ENCODE data around the gene ADPRS.

Gene ADPRS

GRCh38 chr1:36111151-36111550 lies 22.5 kb downstream of the ADPRS start:
- no peak for DNase-seq

- DNase-seq = no peak
Measured at GRCh38 chr1:36112823-36113222, 24.1 kb downstream of the ADPRS start.

- no peak for DNase-seq
Measured at GRCh38 chr1:36114371-36114770, 25.7 kb downstream of the ADPRS start.

DNA sequence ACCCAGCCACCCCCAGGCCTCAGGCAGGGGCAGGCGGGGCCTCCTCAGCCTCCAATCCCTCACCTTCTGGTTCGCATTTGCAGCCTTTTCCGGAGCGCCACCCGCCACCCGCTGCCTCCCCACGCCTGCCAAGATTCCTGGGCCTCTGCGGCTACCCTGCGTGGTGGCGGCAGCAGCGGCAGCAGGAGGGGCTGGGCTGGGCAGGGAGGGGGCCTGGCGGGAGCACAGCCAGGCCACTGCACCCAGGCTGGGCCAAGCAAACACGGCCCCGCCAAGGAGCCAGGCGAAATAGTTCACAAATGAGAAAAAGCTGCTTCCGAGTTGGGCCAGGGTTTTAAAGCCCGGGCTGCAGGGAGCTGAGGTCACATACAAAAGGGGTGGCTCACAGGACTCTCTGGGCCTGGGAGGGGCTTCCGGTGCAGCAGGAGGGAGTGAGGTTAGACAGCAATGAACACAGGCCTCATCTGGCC lies 26.5 kb downstream of the ADPRS start:
- no peak for DNase-seq

- no peak for DNase-seq
Measured at GRCh38 chr1:36115931-36116330, 27.2 kb downstream of the ADPRS start.

DNA sequence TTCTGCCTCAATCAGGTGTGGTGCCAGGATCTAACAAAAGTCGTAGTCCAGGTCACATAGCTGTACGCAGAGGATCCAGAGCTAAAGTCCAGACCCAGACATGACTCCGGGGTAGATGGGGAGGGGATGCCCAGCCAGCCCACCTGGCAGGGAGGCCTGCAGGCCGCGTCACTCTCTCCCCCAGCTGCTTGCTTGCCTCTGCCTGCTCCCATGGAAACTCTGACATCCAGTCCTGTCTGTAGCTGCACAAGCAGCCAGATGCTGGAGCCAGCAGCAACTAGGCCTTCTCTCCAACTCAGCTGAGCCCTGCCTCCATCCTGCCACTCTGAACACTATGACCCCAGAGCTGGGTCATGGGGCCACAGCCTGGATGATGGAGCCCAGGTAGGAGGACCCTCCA lies 28.2 kb downstream of the ADPRS start:
- no peak for DNase-seq

DNA sequence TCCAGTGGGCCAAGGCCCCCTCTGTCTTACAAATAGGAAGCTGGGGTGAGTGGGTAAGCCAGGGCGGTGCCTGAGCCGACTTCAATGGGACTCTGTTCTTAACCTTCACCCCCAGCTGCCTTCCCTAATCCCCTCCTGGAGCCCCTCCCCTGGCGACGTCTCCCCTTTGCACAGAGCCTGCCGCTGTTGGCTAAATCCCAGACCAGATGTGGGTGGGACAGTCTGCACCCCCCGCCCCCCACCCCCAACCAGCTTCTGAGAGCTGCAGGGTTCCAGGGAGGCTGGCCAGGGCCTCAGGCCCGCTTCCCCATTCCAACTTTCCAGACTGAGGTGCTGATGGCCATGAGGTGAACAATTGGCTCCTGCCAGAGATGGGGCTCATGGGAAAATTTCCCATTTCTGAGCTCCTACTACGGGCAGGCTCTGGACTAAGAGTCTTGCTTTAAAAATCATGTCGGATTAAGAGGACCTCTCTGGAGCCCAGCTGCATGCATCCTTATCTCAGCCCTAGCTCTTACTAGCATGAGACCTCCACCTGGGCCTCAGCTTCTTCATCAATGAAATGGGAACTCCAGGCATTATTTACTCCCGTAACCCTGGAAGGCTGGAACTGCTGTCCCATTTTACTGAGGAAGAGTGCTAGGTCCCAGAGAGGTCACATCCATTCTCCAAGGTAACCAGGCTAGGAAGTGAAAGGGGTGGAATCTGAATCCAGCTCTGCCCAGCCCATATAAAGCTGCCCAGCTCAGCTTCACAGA lies 29.9 kb downstream of the ADPRS start:
- DNase-seq = no peak

DNA sequence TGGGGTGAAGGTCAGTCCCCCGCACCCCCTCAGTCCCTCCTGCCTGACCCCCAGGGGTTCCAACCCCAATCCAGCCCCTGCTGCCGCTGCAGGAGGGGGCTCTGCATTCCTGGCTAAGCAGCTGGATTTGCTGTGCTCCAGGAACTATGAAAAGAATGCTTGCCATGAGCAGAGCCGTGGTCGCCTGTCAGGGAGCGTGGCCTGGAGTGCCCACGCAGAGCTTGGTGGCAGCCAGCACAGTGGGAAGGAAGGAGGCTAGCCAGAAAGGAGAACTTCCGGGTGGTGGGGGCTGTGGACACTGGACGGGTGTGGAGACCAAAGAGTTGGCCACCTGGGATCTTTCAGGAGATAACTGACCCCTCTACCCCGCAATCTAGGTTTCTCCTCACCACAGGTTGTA lies 30.8 kb downstream of the ADPRS start:
- DNase-seq = no peak

- no peak for DNase-seq
Measured at GRCh38 chr1:36122062-36123030, 33.7 kb downstream of the ADPRS start.

- peak; percentile 19 for DNase-seq
Measured at GRCh38 chr1:36123356-36123755, 34.7 kb downstream of the ADPRS start.

- no peak for DNase-seq
Measured at GRCh38 chr1:36124404-36125128, 35.9 kb downstream of the ADPRS start.

DNA sequence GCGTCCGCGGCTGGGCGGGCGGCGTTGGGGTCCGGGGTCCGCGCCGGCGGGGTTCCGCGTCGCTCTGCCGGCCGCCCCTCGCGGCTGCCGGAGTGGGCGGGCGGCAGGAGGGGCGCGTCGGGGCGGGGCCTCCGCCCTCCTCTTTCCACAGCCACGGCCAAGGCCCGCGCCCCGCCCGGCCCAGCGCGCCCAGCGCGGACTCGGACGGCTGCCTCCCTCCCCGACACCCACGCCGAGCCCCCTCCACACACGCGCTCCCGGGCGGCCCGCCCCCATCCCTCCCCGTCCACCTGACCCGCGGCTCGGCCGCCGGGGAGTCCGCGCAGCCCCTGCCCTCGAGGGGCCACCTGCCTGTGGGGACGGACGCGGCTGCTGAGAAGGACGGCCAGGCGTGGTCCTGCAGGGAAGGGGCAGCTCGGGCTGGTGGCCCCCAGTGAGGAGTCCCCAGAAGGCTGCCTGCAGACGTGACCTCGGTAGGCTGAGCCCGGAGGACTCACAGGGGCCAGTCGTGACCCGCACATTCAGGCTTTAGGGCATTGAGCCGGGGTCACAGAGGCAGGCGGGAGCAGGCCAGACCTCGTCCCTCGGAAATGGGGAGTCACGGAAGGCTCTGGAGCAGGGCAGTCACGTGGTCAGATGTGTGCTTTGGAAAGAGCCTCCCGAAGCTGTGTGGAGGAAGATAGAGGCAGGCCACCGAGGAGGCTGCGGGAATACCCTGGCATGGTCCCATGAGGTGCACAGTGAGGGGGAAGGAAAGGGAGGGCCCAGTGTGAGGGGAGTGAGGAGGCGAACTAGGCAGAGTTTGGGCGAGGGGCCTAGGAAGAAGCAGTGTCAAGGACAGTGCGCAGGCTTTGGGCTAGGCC lies 36.7 kb downstream of the ADPRS start, which contains the start of gene COL8A2:
Gene COL8A2, minus strand, starts transcription at position 94 of the 863 bp plus-strand sequence. CDS start 24,980 bp downstream, outside the sequence.
- DNase-seq = no peak

DNA sequence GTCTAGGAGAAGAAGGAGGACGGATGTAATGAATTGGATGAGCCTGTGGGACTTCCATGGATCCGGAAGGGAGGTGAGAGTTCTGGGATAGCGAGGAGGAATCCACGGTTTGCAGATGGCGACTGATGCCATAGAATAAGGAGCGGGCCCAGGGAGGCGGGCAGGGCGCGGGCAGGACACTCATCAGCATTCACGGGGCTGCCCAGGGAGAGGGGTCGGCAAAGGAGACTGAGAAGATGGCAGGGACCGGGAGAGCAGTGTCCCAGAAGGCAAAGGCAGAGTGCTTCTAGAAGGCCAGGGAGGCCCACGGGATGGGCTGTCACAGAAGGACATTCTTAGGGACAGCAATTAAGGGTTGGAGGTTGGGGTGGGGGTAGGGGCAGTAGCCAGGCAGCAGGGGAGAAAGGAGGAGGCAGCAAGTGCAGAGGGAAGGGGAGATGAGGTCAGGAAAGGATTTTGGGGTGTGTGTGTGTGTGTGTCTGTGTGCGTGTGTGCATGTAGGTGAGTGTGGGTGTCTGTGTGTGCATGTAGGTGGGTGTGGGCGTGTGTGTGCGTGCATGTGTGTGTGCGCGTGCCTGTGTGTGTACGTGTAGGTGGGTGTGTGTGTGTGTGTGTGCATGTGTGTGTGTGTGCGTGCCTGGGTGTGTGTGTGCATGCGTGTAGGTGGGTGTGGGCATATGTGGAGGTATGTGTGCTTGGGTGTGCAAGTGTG lies 37.5 kb downstream of the ADPRS start:
- no peak for DNase-seq

DNA sequence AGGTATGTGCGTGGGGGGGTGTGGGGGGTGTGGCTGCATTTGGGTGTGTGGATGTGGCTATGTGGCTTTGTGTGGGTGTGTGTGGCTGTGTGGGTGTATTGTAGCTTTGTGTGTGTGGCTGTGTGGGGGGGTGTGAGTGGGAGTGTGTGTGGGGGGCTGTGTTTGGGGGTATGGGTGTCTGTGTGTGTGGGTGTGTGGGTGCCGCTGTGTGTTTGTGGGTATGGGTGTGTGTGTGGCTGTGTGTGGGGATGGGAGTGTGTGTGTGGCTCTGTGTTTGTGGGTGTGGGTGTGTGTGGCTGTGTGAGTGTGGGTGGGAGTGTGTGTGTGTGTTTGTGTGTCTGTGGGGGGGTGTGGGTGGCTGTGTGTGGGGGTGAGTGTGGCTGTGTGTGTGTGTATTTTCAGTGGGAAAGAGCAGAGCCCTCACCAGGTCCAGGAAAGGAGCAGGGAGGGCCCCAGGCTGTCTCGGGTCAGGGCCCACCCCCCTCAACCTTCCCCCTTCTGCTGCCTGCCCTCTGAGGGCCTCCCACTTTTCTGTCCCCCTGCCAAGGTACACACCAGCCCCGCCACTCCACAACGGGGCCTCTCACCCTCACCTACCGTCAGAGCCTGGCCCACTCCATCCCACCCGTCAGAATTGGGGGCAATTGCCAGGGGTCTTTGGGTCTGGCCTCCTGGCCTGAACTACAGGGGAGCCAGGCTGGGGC lies 38.3 kb downstream of the ADPRS start:
- no peak for DNase-seq

DNA sequence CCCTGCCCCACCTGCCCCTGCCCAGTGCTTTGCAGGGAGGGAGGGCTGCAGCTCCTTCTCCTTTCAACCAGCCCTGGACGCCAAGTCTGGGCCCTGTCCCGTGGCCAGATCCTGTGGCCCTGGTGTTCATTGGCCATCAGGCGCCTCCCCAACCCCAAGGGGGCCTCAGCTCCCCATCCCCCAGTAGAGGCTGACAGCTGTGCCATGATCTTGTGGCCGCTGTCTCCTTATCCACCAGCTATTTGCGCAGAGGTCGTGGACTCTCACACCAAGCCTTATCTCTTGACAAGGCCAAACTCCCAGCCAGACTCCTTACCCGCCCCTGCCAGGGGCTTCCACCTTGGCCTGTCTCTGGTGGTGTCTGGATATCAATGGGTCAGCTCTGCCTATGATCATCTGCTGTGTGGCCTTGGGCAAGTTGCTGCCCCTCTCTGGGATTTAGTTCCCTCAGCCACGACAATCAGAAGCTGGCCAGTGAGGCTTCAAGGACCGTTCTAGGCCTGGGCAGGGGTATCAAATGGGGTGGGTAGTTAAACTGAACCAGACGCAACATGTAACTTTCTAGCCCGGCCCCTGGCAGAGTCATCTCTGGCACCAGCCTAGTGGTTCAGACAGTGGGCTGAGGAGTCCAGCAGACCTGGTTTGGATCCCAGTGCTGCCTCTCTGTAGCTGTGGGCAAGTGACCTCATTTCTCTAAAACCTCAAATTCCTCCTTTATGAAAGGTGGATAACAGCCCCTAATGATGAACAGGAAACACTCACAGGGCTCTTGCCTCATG lies 39.6 kb downstream of the ADPRS start:
- no peak for DNase-seq

- DNase-seq = no peak
Measured at GRCh38 chr1:36128905-36129206, 40.2 kb downstream of the ADPRS start.

DNA sequence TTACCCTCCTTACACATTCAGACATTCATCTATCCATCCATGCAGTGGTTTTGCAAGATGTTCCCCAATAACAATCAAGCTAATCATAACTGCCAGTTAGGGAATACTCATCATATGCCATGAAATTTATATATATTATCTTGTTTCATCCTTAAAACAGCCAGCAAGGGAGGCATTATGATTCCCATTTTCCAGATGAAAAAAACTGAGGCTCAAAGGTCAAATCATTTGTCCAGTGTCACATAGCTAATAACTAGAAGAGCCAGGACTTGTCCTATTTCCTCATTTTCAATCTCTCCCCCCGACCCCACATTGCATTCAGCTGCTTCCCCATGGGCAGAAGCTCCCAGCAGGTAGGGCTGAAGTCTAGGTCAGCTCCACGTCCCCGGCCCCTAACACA lies 43.3 kb downstream of the ADPRS start:
- DNase-seq = no peak

- DNase-seq = no peak
Measured at GRCh38 chr1:36133484-36133883, 44.8 kb downstream of the ADPRS start.

GRCh38 chr1:36134031-36134430 lies 45.3 kb downstream of the ADPRS start:
- no peak for DNase-seq
